ENCODE results near the gene LRRC7.
"Not testable (repeated sequence)": the region's sequence is repeated elsewhere in the genome, so short reads cannot be mapped to it uniquely, and the experiment has no call there.

LRRC7 gene

DNA sequence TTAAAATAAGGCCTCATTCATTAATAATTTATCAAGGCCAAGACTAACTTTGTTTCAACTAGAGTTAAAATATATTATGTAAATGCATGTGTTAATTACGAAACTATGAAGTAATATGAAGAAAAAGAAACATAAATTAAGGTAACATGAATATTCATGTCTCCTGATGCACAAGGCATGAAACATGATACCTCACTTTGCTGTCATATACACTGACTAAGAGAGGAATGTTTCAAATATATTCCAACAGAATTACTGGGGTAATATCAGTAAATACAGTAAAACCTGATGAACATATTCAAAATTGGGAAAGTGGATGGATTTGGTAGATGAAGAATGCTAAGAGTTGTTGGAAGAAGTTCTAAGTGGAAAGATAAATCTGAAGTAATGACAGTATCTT, 274.6 kb downstream of the LRRC7 start:
- Histone ChIP-seq H3K27me3 (ENCODE audit: insufficient read depth, low read length) (no peaks in the 10 kb centered on the region), H2AFZ (ENCODE audit: low read depth, low read length) (no peak overlapping the region), H3K4me1 (ENCODE audit: insufficient read depth, low read length) (no peaks in the 10 kb centered on the region), H3K4me3 (ENCODE audit: low read length) (no peak overlapping the region), H3K9me3 (ENCODE audit: low read length) (no peaks in the 10 kb centered on the region), H3K36me3 (ENCODE audit: insufficient read depth, low read length) (no peaks in the 10 kb centered on the region)

DNA sequence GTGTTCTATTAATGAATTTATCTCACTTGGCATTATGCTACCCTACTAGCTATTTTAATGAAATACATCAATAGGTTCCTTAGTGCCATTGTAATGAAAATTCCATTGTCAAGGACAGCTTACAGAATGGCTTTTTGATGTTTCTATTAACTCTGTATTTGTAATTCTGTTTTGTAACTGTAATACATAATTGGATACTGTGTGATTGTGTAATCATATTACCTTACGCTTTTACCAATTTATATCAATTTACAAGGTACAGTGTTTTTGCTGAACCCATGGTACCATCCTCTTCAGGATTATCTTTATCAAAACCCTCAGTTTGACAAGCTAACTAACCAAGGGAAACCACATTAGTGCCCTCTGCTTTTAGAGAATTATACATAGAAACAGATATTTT, 277.9 kb downstream of the LRRC7 start:
- Histone ChIP-seq H3K9me3 (ENCODE audit: low read length) (no peaks in the 10 kb centered on the region), H3K36me3 (ENCODE audit: insufficient read depth, low read length) (no peaks in the 10 kb centered on the region), H3K4me3 (ENCODE audit: low read length) (no peak overlapping the region), H2AFZ (ENCODE audit: low read depth, low read length) (no peak overlapping the region), H3K4me1 (ENCODE audit: insufficient read depth, low read length) (no peaks in the 10 kb centered on the region), H3K27me3 (ENCODE audit: insufficient read depth, low read length) (no peaks in the 10 kb centered on the region)

DNA sequence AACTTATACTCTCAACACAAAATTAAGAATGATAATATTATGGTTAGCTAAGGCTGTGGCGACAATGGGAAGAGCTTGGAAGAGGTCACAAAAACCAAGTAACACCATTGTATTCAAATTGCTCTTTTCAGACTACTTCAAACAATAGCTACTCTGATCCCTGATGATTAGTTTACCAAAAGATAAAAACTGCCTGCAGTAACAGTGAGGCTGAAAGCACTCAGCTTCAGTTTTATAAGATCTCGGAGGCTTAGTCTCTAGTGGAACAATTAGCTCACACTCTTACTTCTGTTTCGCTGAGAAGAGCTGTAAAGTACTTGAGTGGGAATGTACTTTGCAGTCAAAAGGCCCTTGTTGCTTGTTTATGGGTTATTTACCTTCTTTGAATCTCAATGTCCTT, 278.5 kb downstream of the LRRC7 start:
- Histone ChIP-seq H2AFZ (ENCODE audit: low read depth, low read length) (no peak overlapping the region), H3K4me3 (ENCODE audit: low read length) (no peak overlapping the region), H3K9me3 (ENCODE audit: low read length) (no peaks in the 10 kb centered on the region), H3K36me3 (ENCODE audit: insufficient read depth, low read length) (no peaks in the 10 kb centered on the region), H3K4me1 (ENCODE audit: insufficient read depth, low read length) (no peaks in the 10 kb centered on the region), H3K27me3 (ENCODE audit: insufficient read depth, low read length) (no peaks in the 10 kb centered on the region)

DNA sequence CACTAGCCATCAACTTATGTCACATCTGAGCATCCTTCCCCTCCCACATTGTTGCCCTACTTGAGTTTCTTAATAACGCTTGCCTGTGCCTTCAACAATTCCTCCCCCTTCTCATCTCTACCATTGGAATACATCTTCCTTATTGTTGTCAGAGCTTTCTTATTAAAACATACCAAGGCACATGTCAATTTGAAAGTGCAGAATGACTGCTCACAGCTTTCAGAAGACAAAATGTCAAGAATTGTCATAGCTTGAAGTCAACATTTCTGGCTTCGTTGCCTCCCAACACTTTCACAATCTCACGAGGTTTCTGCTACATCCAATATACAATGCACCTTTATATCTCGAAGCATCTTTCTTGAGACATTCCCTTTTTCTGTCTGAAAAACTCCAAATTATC, 279.9 kb downstream of the LRRC7 start:
- H2AFZ ChIP-seq (ENCODE audit: low read depth, low read length), result no peak overlapping the region
- H3K9me3 ChIP-seq (ENCODE audit: low read length), result no peaks in the 10 kb centered on the region
- no peaks in the 10 kb centered on the region for H3K27me3 ChIP-seq (ENCODE audit: insufficient read depth, low read length)
- no peak overlapping the region for H3K4me3 ChIP-seq (ENCODE audit: low read length)
- no peaks in the 10 kb centered on the region for H3K4me1 ChIP-seq (ENCODE audit: insufficient read depth, low read length)
- H3K36me3 ChIP-seq (ENCODE audit: insufficient read depth, low read length), result no peaks in the 10 kb centered on the region

DNA sequence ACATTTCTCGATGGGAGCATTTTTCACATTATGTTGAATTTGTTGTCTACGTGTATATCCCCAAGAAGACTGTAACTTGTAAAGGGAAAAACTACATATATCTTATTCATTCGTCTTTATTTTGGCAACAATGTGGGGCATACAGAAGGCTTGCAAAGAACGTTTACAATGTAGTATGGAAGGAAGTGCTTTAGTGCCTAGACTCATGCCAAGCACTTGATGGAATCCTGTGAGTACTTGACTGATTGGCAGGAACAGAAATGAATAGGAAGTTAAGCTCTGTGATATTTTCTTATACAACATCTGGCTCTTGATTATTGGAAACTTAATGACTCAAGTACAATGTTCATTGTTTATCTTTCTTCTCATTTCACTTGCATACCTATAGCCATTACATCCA, 284.4 kb downstream of the LRRC7 start:
- H3K4me3 ChIP-seq (ENCODE audit: low read length), result no peak overlapping the region
- H3K4me1 ChIP-seq (ENCODE audit: insufficient read depth, low read length), result no peaks in the 10 kb centered on the region
- H3K27me3 ChIP-seq (ENCODE audit: insufficient read depth, low read length), result no peaks in the 10 kb centered on the region
- no peaks in the 10 kb centered on the region for H3K36me3 ChIP-seq (ENCODE audit: insufficient read depth, low read length)
- H3K9me3 ChIP-seq (ENCODE audit: low read length), result no peaks in the 10 kb centered on the region
- no peak overlapping the region for H2AFZ ChIP-seq (ENCODE audit: low read depth, low read length)

DNA sequence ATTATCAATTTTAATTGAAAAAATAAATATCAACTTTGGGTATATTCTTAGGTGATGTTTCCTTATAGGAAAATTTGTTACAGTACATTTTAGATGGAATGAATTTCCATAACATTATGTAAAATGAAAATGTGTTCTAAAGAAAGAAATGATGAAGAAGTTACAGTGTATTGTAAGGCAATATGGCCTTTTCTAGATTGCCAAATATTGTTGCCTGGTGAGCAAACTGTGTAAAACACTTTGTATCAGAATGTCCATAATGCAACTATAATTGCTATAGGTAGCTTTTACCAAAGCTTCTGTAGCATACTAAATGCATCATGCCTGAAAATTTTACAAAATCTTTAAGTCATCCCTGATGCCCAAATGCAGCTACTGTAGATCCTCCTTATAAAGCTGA, 285.0 kb downstream of the LRRC7 start:
- Histone ChIP-seq H3K36me3 (ENCODE audit: insufficient read depth, low read length) (no peaks in the 10 kb centered on the region), H3K4me3 (ENCODE audit: low read length) (no peak overlapping the region), H2AFZ (ENCODE audit: low read depth, low read length) (no peak overlapping the region), H3K27me3 (ENCODE audit: insufficient read depth, low read length) (no peaks in the 10 kb centered on the region), H3K4me1 (ENCODE audit: insufficient read depth, low read length) (no peaks in the 10 kb centered on the region), H3K9me3 (ENCODE audit: low read length) (no peaks in the 10 kb centered on the region)

DNA sequence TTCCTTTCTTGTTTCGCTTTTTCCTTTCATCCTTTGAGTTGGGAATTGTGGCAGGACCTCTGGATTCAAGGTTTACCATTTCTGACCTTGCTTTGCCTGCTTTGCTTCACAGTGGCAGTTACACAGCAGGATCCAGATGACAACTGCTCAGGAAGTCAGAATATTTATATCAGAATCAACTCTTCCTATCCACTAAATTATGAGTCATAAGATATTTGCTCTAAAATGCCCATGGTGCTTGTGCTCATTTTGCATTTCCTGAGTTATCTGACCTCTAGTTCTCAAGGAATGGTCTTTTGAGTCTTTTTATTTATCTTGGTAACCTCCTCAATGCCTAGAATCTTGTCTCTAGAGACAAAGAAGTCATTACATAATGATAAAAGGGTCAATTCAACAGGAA, 290.8 kb downstream of the LRRC7 start:
- Histone ChIP-seq H2AFZ (ENCODE audit: low read depth, low read length) (no peak overlapping the region), H3K36me3 (ENCODE audit: insufficient read depth, low read length) (no peaks in the 10 kb centered on the region), H3K4me1 (ENCODE audit: insufficient read depth, low read length) (no peaks in the 10 kb centered on the region), H3K27me3 (ENCODE audit: insufficient read depth, low read length) (no peaks in the 10 kb centered on the region), H3K4me3 (ENCODE audit: low read length) (no peak overlapping the region), H3K9me3 (ENCODE audit: low read length) (no peaks in the 10 kb centered on the region)

DNA sequence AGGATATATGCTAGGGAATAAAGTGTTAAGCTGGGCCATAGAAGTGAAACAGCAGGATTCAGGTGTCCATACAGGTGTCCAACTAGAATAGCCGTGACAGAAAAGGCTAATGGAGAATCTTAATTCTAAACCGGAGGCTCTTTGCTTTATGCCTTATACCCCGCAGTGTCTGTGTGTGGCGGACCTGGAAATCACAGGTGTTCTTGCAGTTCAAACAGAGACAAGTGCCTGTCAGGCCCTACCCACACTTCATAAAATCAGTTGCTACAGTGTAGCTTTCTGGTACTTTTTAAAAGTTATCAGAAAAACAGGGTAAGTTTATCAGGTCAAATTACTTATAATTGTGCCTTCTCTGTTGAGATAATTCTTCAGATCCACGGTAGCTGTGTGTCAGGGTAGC, 293.9 kb downstream of the LRRC7 start:
- Histone ChIP-seq H3K36me3 (ENCODE audit: insufficient read depth, low read length) (no peaks in the 10 kb centered on the region), H3K4me3 (ENCODE audit: low read length) (no peak overlapping the region), H2AFZ (ENCODE audit: low read depth, low read length) (no peak overlapping the region)

DNA sequence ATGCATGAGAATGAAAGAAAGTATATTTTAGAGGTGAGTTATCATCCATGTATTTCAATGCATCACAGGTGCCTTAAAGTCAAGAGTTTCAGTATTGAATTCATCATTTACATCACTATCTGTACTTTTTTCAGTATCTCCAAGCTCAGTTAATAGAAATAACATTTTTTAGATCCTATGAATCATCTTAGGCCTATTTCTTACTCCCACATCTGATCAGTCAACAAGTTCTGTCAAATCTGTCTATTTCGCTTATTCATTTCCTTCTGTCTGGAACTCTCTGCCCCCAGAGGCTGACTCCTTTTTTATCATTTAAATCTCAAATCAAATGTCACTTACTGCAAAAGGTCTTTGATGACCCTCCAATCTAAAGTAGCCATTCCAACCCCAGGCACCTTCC, 295.2 kb downstream of the LRRC7 start:
- H3K4me1 ChIP-seq (ENCODE audit: insufficient read depth, low read length), result no peaks in the 10 kb centered on the region

More for the DNA sequence above, 293.9 kb downstream of the LRRC7 start:
- H3K4me1 ChIP-seq (ENCODE audit: insufficient read depth, low read length), result no peaks in the 10 kb centered on the region
- no peaks in the 10 kb centered on the region for H3K27me3 ChIP-seq (ENCODE audit: insufficient read depth, low read length)
- no peaks in the 10 kb centered on the region for H3K9me3 ChIP-seq (ENCODE audit: low read length)

DNA sequence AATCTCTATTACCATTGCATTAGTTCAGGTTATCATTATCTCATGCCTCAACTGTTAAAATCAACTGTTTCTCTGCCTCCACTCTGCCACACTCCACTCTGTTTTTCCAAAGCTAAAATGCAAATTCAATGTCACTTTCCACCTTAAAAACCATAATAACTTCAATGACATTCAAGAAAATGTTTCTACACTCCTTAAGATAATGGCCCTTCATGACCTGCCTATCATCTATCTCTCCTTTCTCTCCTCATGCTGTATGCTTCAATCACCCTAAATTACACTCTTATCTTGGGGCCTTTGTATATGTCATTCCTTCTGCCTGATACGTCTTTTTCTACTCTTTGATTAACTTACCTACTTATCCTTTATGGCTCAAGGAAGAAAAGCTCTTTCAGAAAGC, 296.0 kb downstream of the LRRC7 start:
- Histone ChIP-seq H3K4me3 (ENCODE audit: low read length) (no peak overlapping the region), H3K36me3 (ENCODE audit: insufficient read depth, low read length) (no peaks in the 10 kb centered on the region), H2AFZ (ENCODE audit: low read depth, low read length) (no peak overlapping the region), H3K4me1 (ENCODE audit: insufficient read depth, low read length) (no peaks in the 10 kb centered on the region), H3K9me3 (ENCODE audit: low read length) (no peaks in the 10 kb centered on the region), H3K27me3 (ENCODE audit: insufficient read depth, low read length) (no peaks in the 10 kb centered on the region)

More for the DNA sequence above, 295.2 kb downstream of the LRRC7 start:
- Histone ChIP-seq H2AFZ (ENCODE audit: low read depth, low read length) (no peak overlapping the region), H3K9me3 (ENCODE audit: low read length) (no peaks in the 10 kb centered on the region), H3K36me3 (ENCODE audit: insufficient read depth, low read length) (no peaks in the 10 kb centered on the region), H3K4me3 (ENCODE audit: low read length) (no peak overlapping the region), H3K27me3 (ENCODE audit: insufficient read depth, low read length) (no peaks in the 10 kb centered on the region)

DNA sequence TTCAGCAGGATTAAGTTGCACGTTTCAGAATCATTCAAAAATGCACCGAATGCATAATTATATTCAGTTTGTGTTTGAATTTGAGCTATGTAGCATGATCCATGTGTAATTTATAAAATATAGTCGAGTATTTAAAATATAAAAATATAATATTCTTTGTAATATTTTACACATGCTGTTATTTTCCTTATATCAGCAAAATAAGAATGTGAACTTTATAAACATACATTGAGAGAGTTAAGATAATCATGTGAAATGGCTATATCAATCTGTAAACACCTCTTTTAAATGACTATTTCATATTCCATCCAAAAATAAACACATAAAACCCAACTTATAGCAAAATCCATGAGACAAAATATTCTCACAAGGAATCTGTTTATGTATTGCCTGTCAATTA, 303.7 kb downstream of the LRRC7 start:
- Histone ChIP-seq H2AFZ (ENCODE audit: low read depth, low read length) (no peak overlapping the region), H3K36me3 (ENCODE audit: insufficient read depth, low read length) (no peaks in the 10 kb centered on the region), H3K4me3 (ENCODE audit: low read length) (no peak overlapping the region), H3K9me3 (ENCODE audit: low read length) (no peaks in the 10 kb centered on the region), H3K27me3 (ENCODE audit: insufficient read depth, low read length) (no peaks in the 10 kb centered on the region), H3K4me1 (ENCODE audit: insufficient read depth, low read length) (no peaks in the 10 kb centered on the region)

DNA sequence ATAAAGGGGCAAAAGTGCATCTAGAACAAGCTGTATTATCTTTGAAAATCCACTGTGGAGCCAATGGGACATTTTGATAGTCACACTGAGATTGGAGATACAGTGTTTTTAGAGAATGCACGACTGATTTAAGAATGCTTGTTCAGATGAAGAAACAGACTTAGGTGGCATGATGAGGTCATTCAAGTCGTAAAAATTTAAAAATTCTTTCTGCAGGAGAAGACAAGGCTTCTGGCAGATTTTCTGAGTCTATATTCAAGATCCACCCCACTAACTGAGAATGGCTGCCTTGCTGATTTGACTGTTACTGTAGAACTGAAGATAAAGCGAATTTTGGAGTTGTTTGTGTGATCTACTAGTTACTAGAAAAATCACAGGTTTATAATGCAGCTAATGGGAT, 310.6 kb downstream of the LRRC7 start:
- no peaks in the 10 kb centered on the region for H3K36me3 ChIP-seq (ENCODE audit: insufficient read depth, low read length)
- no peaks in the 10 kb centered on the region for H3K27me3 ChIP-seq (ENCODE audit: insufficient read depth, low read length)
- H3K4me3 ChIP-seq (ENCODE audit: low read length), result no peak overlapping the region
- no peaks in the 10 kb centered on the region for H3K9me3 ChIP-seq (ENCODE audit: low read length)
- H2AFZ ChIP-seq (ENCODE audit: low read depth, low read length), result no peak overlapping the region
- no peaks in the 10 kb centered on the region for H3K4me1 ChIP-seq (ENCODE audit: insufficient read depth, low read length)

DNA sequence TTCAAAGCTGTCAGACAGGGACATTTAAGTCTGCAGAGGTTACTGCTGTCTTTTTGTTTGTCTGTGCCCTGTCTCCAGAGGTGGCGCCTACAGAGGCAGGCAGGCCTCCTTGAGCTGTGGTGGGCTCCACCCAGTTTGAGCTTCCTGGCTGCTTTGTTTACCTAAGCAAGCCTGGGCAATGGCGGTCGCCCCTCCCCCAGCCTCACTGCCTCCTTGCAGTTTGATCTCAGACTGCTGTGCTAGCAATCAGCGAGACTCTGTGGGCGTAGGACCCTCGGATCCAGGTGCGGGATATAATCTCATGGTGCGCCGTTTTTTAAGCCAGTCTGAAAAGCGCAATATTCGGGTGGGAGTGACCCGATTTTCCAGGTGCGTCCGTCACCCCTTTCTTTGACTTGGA, 320.3 kb downstream of the LRRC7 start:
- not testable (repeated sequence) for H3K27me3 ChIP-seq (ENCODE audit: insufficient read depth, low read length); H3K4me1 ChIP-seq (ENCODE audit: insufficient read depth, low read length); H3K36me3 ChIP-seq (ENCODE audit: insufficient read depth, low read length); H2AFZ ChIP-seq (ENCODE audit: low read depth, low read length); H3K9me3 ChIP-seq (ENCODE audit: low read length); H3K4me3 ChIP-seq (ENCODE audit: low read length)

DNA sequence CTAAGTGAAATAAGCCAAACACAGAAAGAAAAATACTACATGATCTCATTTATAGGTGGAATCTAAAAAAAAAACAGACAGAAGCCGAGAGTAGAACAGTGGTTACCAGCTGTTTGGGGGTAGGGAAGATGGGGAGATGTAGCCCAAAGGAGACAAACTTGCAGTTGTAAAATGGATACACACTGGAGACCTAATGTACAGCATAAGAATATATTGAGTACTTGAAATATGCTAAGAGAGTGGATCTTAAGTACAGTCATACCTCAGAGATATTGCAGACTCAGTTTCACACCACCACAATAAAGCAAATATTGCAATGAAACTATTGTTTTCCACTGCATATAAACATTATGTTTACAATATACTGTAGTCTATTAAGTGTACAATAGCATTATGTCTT, 320.9 kb downstream of the LRRC7 start:
- Histone ChIP-seq H3K4me1 (ENCODE audit: insufficient read depth, low read length) (no peaks in the 10 kb centered on the region), H3K27me3 (ENCODE audit: insufficient read depth, low read length) (no peaks in the 10 kb centered on the region), H3K4me3 (ENCODE audit: low read length) (no peak overlapping the region), H3K9me3 (ENCODE audit: low read length) (no peaks in the 10 kb centered on the region), H2AFZ (ENCODE audit: low read depth, low read length) (no peak overlapping the region), H3K36me3 (ENCODE audit: insufficient read depth, low read length) (no peaks in the 10 kb centered on the region)

Data from neuron (in vitro differentiated cells).